H9 (cell line): Measurements from ENCODE around the gene ENO4. TPM values are rescaled to one million over a fixed set of nuclear protein-coding genes. Genes with fewer than 3 reads are reported as not detected.

ENCODE experiments used
- DNase-seq: peaks from one replicate; pipeline ENCODE4 v3.0.0-alpha.2; 2017
- H2AFZ ChIP-seq: one replicate; pipeline ENCODE4 v1.6.1; 2013; ENCODE audit warnings: mild to moderate bottlenecking, low read length, control low read depth, moderate library complexity
- H2AK5ac ChIP-seq: 2 replicates; pipeline ENCODE4 v1.6.1; 2013; ENCODE audit warnings: low read length, control low read depth, mixed read lengths; ENCODE audit not compliant: insufficient read length
- H2BK120ac ChIP-seq: one replicate; pipeline ENCODE4 v1.6.1; 2013; ENCODE audit warnings: low read depth, mild to moderate bottlenecking, low read length, control low read depth, inconsistent platforms; ENCODE audit not compliant: poor library complexity, severe bottlenecking
- H2BK12ac ChIP-seq: 2 replicates; pipeline ENCODE4 v1.6.1; 2013; ENCODE audit warnings: low read length, control low read depth, mixed read lengths, low read depth; ENCODE audit not compliant: insufficient read length
- H2BK15ac ChIP-seq: 2 replicates; pipeline ENCODE4 v1.6.1; 2013; ENCODE audit warnings: low read depth, low read length, control low read depth
- H2BK20ac ChIP-seq: one replicate; pipeline ENCODE4 v1.6.1; 2013; ENCODE audit warnings: low read depth, mild to moderate bottlenecking, low read length, control low read depth, inconsistent platforms; ENCODE audit not compliant: poor library complexity, severe bottlenecking
- H2BK5ac ChIP-seq: 2 replicates; pipeline ENCODE4 v1.6.1; 2013; ENCODE audit warnings: low read length, control low read depth, mixed read lengths; ENCODE audit not compliant: insufficient read length
- H3K14ac ChIP-seq: 2 replicates; pipeline ENCODE4 v1.6.1; 2013; ENCODE audit warnings: low read length, control low read depth; ENCODE audit not compliant: insufficient read depth
- H3K18ac ChIP-seq: 2 replicates; pipeline ENCODE4 v1.6.1; 2013; ENCODE audit warnings: low read depth, mild to moderate bottlenecking, mixed read lengths, low read length, control low read depth; ENCODE audit not compliant: insufficient read length
- H3K23ac ChIP-seq: 2 replicates; pipeline ENCODE4 v1.6.1; 2013; ENCODE audit warnings: low read length, control low read depth, mixed read lengths, low read depth; ENCODE audit not compliant: insufficient read length
- H3K23me2 ChIP-seq: 2 replicates; pipeline ENCODE4 v1.6.1; 2013; ENCODE audit warnings: low read depth, mild to moderate bottlenecking, mixed read lengths, low read length, control low read depth; ENCODE audit not compliant: insufficient read length, poor library complexity, severe bottlenecking
- H3K27ac ChIP-seq: 2 replicates; pipeline ENCODE4 v1.5.1; 2013; ENCODE audit warnings: low read length, control low read depth, mixed read lengths, low read depth; ENCODE audit not compliant: insufficient read length
- H3K27me3 ChIP-seq: 2 replicates; pipeline ENCODE4 v1.6.1; 2013; ENCODE audit warnings: low read length, control low read depth, inconsistent platforms; ENCODE audit not compliant: insufficient read depth
- H3K4ac ChIP-seq: 2 replicates; pipeline ENCODE4 v1.6.1; 2013; ENCODE audit warnings: low read depth, mild to moderate bottlenecking, control low read depth, inconsistent platforms, low read length, moderate library complexity
- H3K4me1 ChIP-seq: 2 replicates; pipeline ENCODE4 v1.6.1; 2013; ENCODE audit warnings: low read length, control low read depth, inconsistent platforms; ENCODE audit not compliant: insufficient read depth
- H3K4me2 ChIP-seq: 2 replicates; pipeline ENCODE4 v1.6.1; 2013; ENCODE audit warnings: low read length, control low read depth, mixed read lengths; ENCODE audit not compliant: insufficient read length, insufficient read depth
- H3K56ac ChIP-seq: 2 replicates; pipeline ENCODE4 v1.6.1; 2013; ENCODE audit warnings: low read depth, mild to moderate bottlenecking, mixed read lengths, low read length, control low read depth; ENCODE audit not compliant: insufficient read length
- H3K79me1 ChIP-seq: 2 replicates; pipeline ENCODE4 v1.6.1; 2013; ENCODE audit warnings: low read depth, mild to moderate bottlenecking, moderate library complexity, low read length, control low read depth, inconsistent platforms; ENCODE audit not compliant: insufficient read depth, poor library complexity, severe bottlenecking
- H3K79me2 ChIP-seq: 2 replicates; pipeline ENCODE4 v1.6.1; 2013; ENCODE audit warnings: low read length, control low read depth, inconsistent platforms; ENCODE audit not compliant: insufficient read depth
- H3K9ac ChIP-seq: 2 replicates; pipeline ENCODE4 v1.6.1; 2013; ENCODE audit warnings: low read length, control low read depth, mixed read lengths; ENCODE audit not compliant: insufficient read length; ENCODE audit errors: extremely low read depth
- H3K9me3 ChIP-seq: one replicate; pipeline ENCODE4 v1.6.1; 2013; ENCODE audit warnings: low read depth, low read length, inconsistent platforms; ENCODE audit not compliant: control insufficient read depth
- H3T11ph ChIP-seq: one replicate; pipeline ENCODE4 v1.6.1; 2013; ENCODE audit warnings: mild to moderate bottlenecking, low read length, control low read depth, inconsistent platforms
- H4K20me1 ChIP-seq: one replicate; pipeline ENCODE4 v1.6.1; 2013; ENCODE audit not compliant: control insufficient read depth, insufficient read length, insufficient read depth
- H4K5ac ChIP-seq: 2 replicates; pipeline ENCODE4 v1.6.1; 2013; ENCODE audit warnings: low read depth, mild to moderate bottlenecking, mixed read lengths, low read length, control low read depth; ENCODE audit not compliant: insufficient read length
- H4K8ac ChIP-seq: replicated peaks from 2 replicates; pipeline ENCODE4 v1.6.1; 2013; ENCODE audit warnings: low read length, control low read depth, mixed read lengths, low read depth; ENCODE audit not compliant: insufficient read length
- H4K91ac ChIP-seq: 2 replicates; pipeline ENCODE4 v1.6.1; 2013; ENCODE audit warnings: low read depth, mild to moderate bottlenecking, moderate library complexity, mixed read lengths, low read length, control low read depth; ENCODE audit not compliant: insufficient read length
- H3K27ac Mint-ChIP-seq, 3 experiments: 2 replicates in 2 of 3; 3 replicates in 1 of 3; pipeline ENCODE4 v1.8.0; 2020 to 2021; ENCODE audit warnings: mixed read lengths in 3 of 3, mild to moderate bottlenecking in 1 of 3, moderate library complexity in 1 of 3
- H3K27me3 Mint-ChIP-seq: 2 replicates; pipeline ENCODE4 v1.8.0; 2021; ENCODE audit warnings: low read depth, mild to moderate bottlenecking, moderate library complexity, mixed read lengths
- H3K36me3 Mint-ChIP-seq, 3 experiments: 2 replicates in 2 of 3; 3 replicates in 1 of 3; pipeline ENCODE4 v1.8.0; 2020 to 2021; ENCODE audit warnings: low read depth in 3 of 3, mixed read lengths in 3 of 3; ENCODE audit not compliant: insufficient read depth in 1 of 3
- H3K4me1 Mint-ChIP-seq, 2 experiments: 2 replicates each; pipeline ENCODE4 v1.8.0; 2020; ENCODE audit warnings: mixed read lengths in 2 of 2
- H3K4me3 Mint-ChIP-seq, 2 experiments: 2 replicates in 1 of 2; 3 replicates in 1 of 2; pipeline ENCODE4 v1.8.0; 2020 to 2021; ENCODE audit warnings: mild to moderate bottlenecking in 2 of 2, mixed read lengths in 2 of 2, moderate library complexity in 1 of 2
- H3K9me3 Mint-ChIP-seq, 2 experiments: 2 replicates in 1 of 2; 3 replicates in 1 of 2; pipeline ENCODE4 v1.8.0; 2020; ENCODE audit warnings: mild to moderate bottlenecking in 2 of 2, mixed read lengths in 2 of 2, moderate library complexity in 1 of 2
- CTCF ChIP-seq: fragments of 200-600 bp; sonication (generic); conservative IDR thresholded peaks from 3 replicates; pipeline ENCODE4 v1.8.0; 2021; ENCODE audit warnings: antibody characterized with exemption, mild to moderate bottlenecking
- WGBS: extraction: QIAGEN DNeasy Blood & Tissue Kit; methylation state at CpG from one replicate; pipeline ENCODE4 v1.1.7; 2013; ENCODE audit warnings: missing lambda C conversion rate, low lambda C conversion rate, mixed read lengths; ENCODE audit not compliant: insufficient read length; ENCODE audit errors: extremely low coverage; 5-methylcytosine and 5-hydroxymethylcytosine counted together
- total RNA-seq: library from RNA; stranded (reverse); gene quantifications from 2 replicates; pipeline ENCODE4 v1.2.1, GENCODE V29; 2021

Gene ENO4
- total RNA-seq, 1 experiment from 2014 or later, result 0.26 TPM

GRCh38 chr10:116880716-116881482 is 31.6 kb downstream of the ENO4 start:
- H3T11ph ChIP-seq, result no peak overlapping the region
- H4K5ac ChIP-seq, result no peak overlapping the region
- no peaks in the 10 kb centered on the region for H3K27me3 ChIP-seq
- H2AK5ac ChIP-seq, result no peak overlapping the region
- no peak overlapping the region for H2BK20ac ChIP-seq
- Mint-ChIP-seq H3K27ac (peak overlapping the region in 1 of 3 experiments; percentile 3; a peak in 1 of 7 replicates), H3K9me3 (no peaks in the 10 kb centered on the region), H3K4me1 (peaks cover 22 to 23% of the 10 kb centered on the region in 2 experiments), H3K27me3 (no peaks in the 10 kb centered on the region), H3K4me3 (no peak overlapping the region), H3K36me3 (no peaks in the 10 kb centered on the region; a peak in 1 of 7 replicates)
- no peaks in the 10 kb centered on the region for H4K20me1 ChIP-seq
- no peak overlapping the region for H3K9ac ChIP-seq
- H2BK5ac ChIP-seq, result no peak overlapping the region
- H4K8ac ChIP-seq, result no peak overlapping the region
- no peak overlapping the region for H3K56ac ChIP-seq
- H3K23ac ChIP-seq, result no peak overlapping the region
- H2BK15ac ChIP-seq, result no peak overlapping the region
- TF ChIP-seq CTCF, result no peak
- no peak overlapping the region for H3K4me2 ChIP-seq
- no CpG with 5 or more reads among the region's 10 CpGs for WGBS
- H3K4ac ChIP-seq, result no peak overlapping the region
- H3K14ac ChIP-seq, result no peak overlapping the region
- H2BK12ac ChIP-seq, result no peak overlapping the region
- no peak for DNase-seq
- no peak overlapping the region for H3K18ac ChIP-seq
- no peak overlapping the region for H4K91ac ChIP-seq
- no peaks in the 10 kb centered on the region for H3K9me3 ChIP-seq
- no peaks in the 10 kb centered on the region for H3K79me2 ChIP-seq
- no peaks in the 10 kb centered on the region for H3K23me2 ChIP-seq
- H3K79me1 ChIP-seq, result no peaks in the 10 kb centered on the region
- no peak overlapping the region for H3K27ac ChIP-seq
- H3K4me1 ChIP-seq, result no peaks in the 10 kb centered on the region; the same call in 1 of the 2 replicates
- H2AFZ ChIP-seq, result no peak overlapping the region
- H2BK120ac ChIP-seq, result no peak overlapping the region
